Measurements from ENCODE around the gene FITM1.

The FITM1 gene

GRCh38 chr14:24114532-24115421 lies 15.7 kb upstream of the FITM1 start, which contains the start of the genes DCAF11 and NRL:
DCAF11 (plus strand) TSS chr14:24114777; CDS start chr14:24115595, 818 bp downstream.
NRL (minus strand) TSS chr14:24114949; CDS start chr14:24082848, 32,101 bp downstream.
- no peak within 1 kb of the TSS for H2BK15ac ChIP-seq (replicated peaks; ENCODE audit: low read depth)
- H3K36me3 ChIP-seq (ENCODE audit: control insufficient read depth, insufficient read depth, low read length), result no peaks in the 10 kb centered on the region
- peak within 1 kb of the TSS; percentile 90 for H3K4me2 ChIP-seq (ENCODE audit: low read length)
- H4K8ac ChIP-seq (ENCODE audit: low read depth, low read length), result peak within 1 kb of the TSS; percentile 88
- H4K5ac ChIP-seq (ENCODE audit: low read length), result no peak within 1 kb of the TSS
- H3K27ac ChIP-seq (ENCODE audit: low read depth, low read length), result peak within 1 kb of the TSS; percentile 94
- peak within 1 kb of the TSS; percentile 64 for H3K4ac ChIP-seq (ENCODE audit: low read depth, low read length)
- peaks cover 11% of the 10 kb centered on the region for H3K79me1 ChIP-seq (ENCODE audit: low read length)
- peak within 1 kb of the TSS; percentile 97 for H3K56ac ChIP-seq (ENCODE audit: low read length)
- H2AK5ac ChIP-seq (ENCODE audit: low read length), result no peak within 1 kb of the TSS
- peak within 1 kb of the TSS; percentile 35 for H3K23ac ChIP-seq (ENCODE audit: low read length)
- H3K27me3 ChIP-seq (ENCODE audit: insufficient read depth, low read length, poor library complexity), result no peaks in the 10 kb centered on the region
- DNase-seq, result peak; percentile 100
- H2BK120ac ChIP-seq (ENCODE audit: low read depth, low read length), result peak within 1 kb of the TSS; percentile 4
- peaks cover 2% of the 10 kb centered on the region for H3K79me2 ChIP-seq (ENCODE audit: control insufficient read depth, insufficient read depth, low read length)
- WGBS (ENCODE audit: extremely low coverage, insufficient coverage, low lambda C conversion rate), result no CpG with 5 or more reads among the region's 65 CpGs
- H3K4me3 ChIP-seq (ENCODE audit: low read length), result peak within 1 kb of the TSS; percentile 86
- peaks cover 3% of the 10 kb centered on the region for H3K4me1 ChIP-seq (ENCODE audit: control insufficient read depth, low read depth, low read length)
- peak within 1 kb of the TSS; percentile 78 for H2BK5ac ChIP-seq (ENCODE audit: low read length)
- peak within 1 kb of the TSS; percentile 91 for H3K9ac ChIP-seq (ENCODE audit: low read length)
- H3K18ac ChIP-seq (ENCODE audit: low read length), result peak within 1 kb of the TSS; percentile 56

GRCh38 chr14:24115422-24116127 lies 14.9 kb upstream of the FITM1 start:
- Histone ChIP-seq H3K9ac (ENCODE audit: low read length) (peak overlapping the region; percentile 87), H4K8ac (ENCODE audit: low read depth, low read length) (no peak overlapping the region), H3K23ac (ENCODE audit: low read length) (peak overlapping the region; percentile 35), H3K36me3 (ENCODE audit: control insufficient read depth, insufficient read depth, low read length) (no peaks in the 10 kb centered on the region), H3K18ac (ENCODE audit: low read length) (peak overlapping the region; percentile 29), H3K4me2 (ENCODE audit: low read length) (peak overlapping the region; percentile 89), H3K79me2 (ENCODE audit: control insufficient read depth, insufficient read depth, low read length) (peaks cover 2% of the 10 kb centered on the region), H3K27me3 (ENCODE audit: insufficient read depth, low read length, poor library complexity) (no peaks in the 10 kb centered on the region), H3K27ac (ENCODE audit: low read depth, low read length) (no peak overlapping the region), H2BK15ac (replicated peaks; ENCODE audit: low read depth) (no peak overlapping the region), H3K56ac (ENCODE audit: low read length) (peak overlapping the region; percentile 89), H2BK120ac (ENCODE audit: low read depth, low read length) (no peak overlapping the region), H4K5ac (ENCODE audit: low read length) (no peak overlapping the region), H2BK5ac (ENCODE audit: low read length) (no peak overlapping the region), H2AK5ac (ENCODE audit: low read length) (no peak overlapping the region), H3K4ac (ENCODE audit: low read depth, low read length) (no peak overlapping the region), H3K79me1 (ENCODE audit: low read length) (peaks cover 11% of the 10 kb centered on the region), H3K4me3 (ENCODE audit: low read length) (peak overlapping the region; percentile 82), H3K4me1 (ENCODE audit: control insufficient read depth, low read depth, low read length) (peaks cover 3% of the 10 kb centered on the region)
- DNase-seq, result no peak
- no CpG with 5 or more reads among the region's 14 CpGs for WGBS (ENCODE audit: extremely low coverage, insufficient coverage, low lambda C conversion rate)

- DNase-seq, result no peak
- no peak overlapping the region for H3K4me3 ChIP-seq (ENCODE audit: low read length)
- WGBS (ENCODE audit: extremely low coverage, insufficient coverage, low lambda C conversion rate), result no CpG with 5 or more reads among the region's 6 CpGs
- H3K79me1 ChIP-seq (ENCODE audit: low read length), result peaks cover 11% of the 10 kb centered on the region
- H3K36me3 ChIP-seq (ENCODE audit: control insufficient read depth, insufficient read depth, low read length), result no peaks in the 10 kb centered on the region
- H2BK120ac ChIP-seq (ENCODE audit: low read depth, low read length), result no peak overlapping the region
- no peak overlapping the region for H2AK5ac ChIP-seq (ENCODE audit: low read length)
- H3K4ac ChIP-seq (ENCODE audit: low read depth, low read length), result no peak overlapping the region
- no peak overlapping the region for H3K4me2 ChIP-seq (ENCODE audit: low read length)
- peak overlapping the region; percentile 89 for H3K56ac ChIP-seq (ENCODE audit: low read length)
- peaks cover 3% of the 10 kb centered on the region for H3K4me1 ChIP-seq (ENCODE audit: control insufficient read depth, low read depth, low read length)
- H2BK15ac ChIP-seq (replicated peaks; ENCODE audit: low read depth), result no peak overlapping the region
- no peak overlapping the region for H2BK5ac ChIP-seq (ENCODE audit: low read length)
- H3K23ac ChIP-seq (ENCODE audit: low read length), result no peak overlapping the region
- H3K18ac ChIP-seq (ENCODE audit: low read length), result no peak overlapping the region
- H3K9ac ChIP-seq (ENCODE audit: low read length), result peak overlapping the region; percentile 87
- peaks cover 2% of the 10 kb centered on the region for H3K79me2 ChIP-seq (ENCODE audit: control insufficient read depth, insufficient read depth, low read length)
- no peak overlapping the region for H3K27ac ChIP-seq (ENCODE audit: low read depth, low read length)
- H3K27me3 ChIP-seq (ENCODE audit: insufficient read depth, low read length, poor library complexity), result no peaks in the 10 kb centered on the region
- H4K8ac ChIP-seq (ENCODE audit: low read depth, low read length), result no peak overlapping the region
- H4K5ac ChIP-seq (ENCODE audit: low read length), result no peak overlapping the region
Observed at GRCh38 chr14:24116128-24116814, 14.2 kb upstream of the FITM1 start.

- Histone ChIP-seq H3K79me1 (ENCODE audit: low read length) (peaks cover 11% of the 10 kb centered on the region), H3K27ac (ENCODE audit: low read depth, low read length) (no peak overlapping the region), H3K4me1 (ENCODE audit: control insufficient read depth, low read depth, low read length) (peaks cover 3% of the 10 kb centered on the region), H3K79me2 (ENCODE audit: control insufficient read depth, insufficient read depth, low read length) (peaks cover 2% of the 10 kb centered on the region), H3K4me3 (ENCODE audit: low read length) (no peak overlapping the region), H3K23ac (ENCODE audit: low read length) (no peak overlapping the region), H2BK120ac (ENCODE audit: low read depth, low read length) (no peak overlapping the region), H3K36me3 (ENCODE audit: control insufficient read depth, insufficient read depth, low read length) (no peaks in the 10 kb centered on the region), H3K18ac (ENCODE audit: low read length) (no peak overlapping the region), H4K8ac (ENCODE audit: low read depth, low read length) (no peak overlapping the region), H3K4ac (ENCODE audit: low read depth, low read length) (no peak overlapping the region), H2BK5ac (ENCODE audit: low read length) (no peak overlapping the region), H2BK15ac (replicated peaks; ENCODE audit: low read depth) (no peak overlapping the region), H3K27me3 (ENCODE audit: insufficient read depth, low read length, poor library complexity) (no peaks in the 10 kb centered on the region), H3K9ac (ENCODE audit: low read length) (no peak overlapping the region), H4K5ac (ENCODE audit: low read length) (no peak overlapping the region), H3K56ac (ENCODE audit: low read length) (no peak overlapping the region), H3K4me2 (ENCODE audit: low read length) (no peak overlapping the region), H2AK5ac (ENCODE audit: low read length) (no peak overlapping the region)
- no CpG with 5 or more reads among the region's 6 CpGs for WGBS (ENCODE audit: extremely low coverage, insufficient coverage, low lambda C conversion rate)
- no peak for DNase-seq
Observed at GRCh38 chr14:24117179-24117578, 13.3 kb upstream of the FITM1 start.

- Histone ChIP-seq H3K4me2 (ENCODE audit: low read length) (no peak overlapping the region), H3K56ac (ENCODE audit: low read length) (no peak overlapping the region), H3K4ac (ENCODE audit: low read depth, low read length) (no peak overlapping the region), H3K36me3 (ENCODE audit: control insufficient read depth, insufficient read depth, low read length) (peaks cover 1% of the 10 kb centered on the region), H4K5ac (ENCODE audit: low read length) (no peak overlapping the region), H3K9ac (ENCODE audit: low read length) (no peak overlapping the region), H3K27me3 (ENCODE audit: insufficient read depth, low read length, poor library complexity) (no peaks in the 10 kb centered on the region), H3K79me1 (ENCODE audit: low read length) (peaks cover 11% of the 10 kb centered on the region), H3K23ac (ENCODE audit: low read length) (no peak overlapping the region), H3K4me3 (ENCODE audit: low read length) (no peak overlapping the region), H3K79me2 (ENCODE audit: control insufficient read depth, insufficient read depth, low read length) (peaks cover 2% of the 10 kb centered on the region), H3K4me1 (ENCODE audit: control insufficient read depth, low read depth, low read length) (peaks cover 3% of the 10 kb centered on the region), H2BK120ac (ENCODE audit: low read depth, low read length) (no peak overlapping the region), H3K27ac (ENCODE audit: low read depth, low read length) (no peak overlapping the region), H4K8ac (ENCODE audit: low read depth, low read length) (no peak overlapping the region), H3K18ac (ENCODE audit: low read length) (no peak overlapping the region), H2BK5ac (ENCODE audit: low read length) (no peak overlapping the region), H2BK15ac (replicated peaks; ENCODE audit: low read depth) (no peak overlapping the region), H2AK5ac (ENCODE audit: low read length) (no peak overlapping the region)
- WGBS (ENCODE audit: extremely low coverage, insufficient coverage, low lambda C conversion rate), result no CpG with 5 or more reads among the region's 6 CpGs
- DNase-seq, result no peak
Observed at GRCh38 chr14:24119691-24120090, 10.8 kb upstream of the FITM1 start.
